ENCODE results near the gene CAPN10.

- TF ChIP-seq CTCF (conservative IDR thresholded peaks at IDR 0.05) = no peak
- no peak for TF ChIP-seq ZFX (IDR thresholded peaks at IDR 0.05)
Measured at GRCh38 chr2:240628808-240629618, 42.5 kb downstream of the CAPN10 start.

All from C4-2B (cell line).